Keratinocyte (primary cell): ENCODE results near the gene LHX2. TPM values are rescaled to one million over a fixed set of nuclear protein-coding genes. Genes with fewer than 3 reads are reported as not detected.
A peak's percentile ranks its signal among the peaks of the same experiment; 100 is the strongest.

Experiments
- DNase-seq: peaks from one replicate; pipeline ENCODE4 v3.0.0-alpha.2; 2011; ENCODE audit warnings: low read depth, missing footprints, low spot score
- FAIRE-seq: peaks from 2 replicates; lab custom pipeline; 2011; peaks lifted over from hg19 to GRCh38; lab: Jason Lieb, UNC
- H2AFZ ChIP-seq: 2 replicates; pipeline ENCODE4 v1.6.0; 2012; ENCODE audit warnings: low read length, control low read depth, inconsistent platforms; ENCODE audit not compliant: control insufficient read depth
- H3K27ac ChIP-seq: 2 replicates; pipeline ENCODE4 v1.5.1; 2011; ENCODE audit warnings: low read length; ENCODE audit not compliant: control insufficient read depth, insufficient read depth
- H3K27me3 ChIP-seq: 3 replicates; pipeline ENCODE4 v1.6.0; 2011; ENCODE audit warnings: low read length; ENCODE audit not compliant: control insufficient read depth, insufficient read depth; ENCODE audit errors: extremely low read depth
- H3K36me3 ChIP-seq, 2 experiments: 2 replicates in 1 of 2; 3 replicates in 1 of 2; pipeline ENCODE4 v1.5.1; 2011; ENCODE audit warnings: low read length in 2 of 2, mild to moderate bottlenecking in 1 of 2; ENCODE audit not compliant: control insufficient read depth in 2 of 2, insufficient read depth in 2 of 2; ENCODE audit errors: extremely low read depth in 1 of 2
- H3K4me1 ChIP-seq: 3 replicates; pipeline ENCODE4 v1.5.1; 2011; ENCODE audit warnings: low read length; ENCODE audit not compliant: control insufficient read depth, insufficient read depth; ENCODE audit errors: extremely low read depth
- H3K4me2 ChIP-seq: 3 replicates; pipeline ENCODE4 v1.6.0; 2011; ENCODE audit warnings: low read depth, low read length; ENCODE audit not compliant: control insufficient read depth, insufficient read depth; ENCODE audit errors: extremely low read depth
- H3K4me3 ChIP-seq, 3 experiments: fragments of 200-600 bp in 1 of 3; sonication (generic) in 1 of 3; 2 replicates in 2 of 3; 3 replicates in 1 of 3; pipeline ENCODE4 v1.5.1; 2011 to 2016; ENCODE audit warnings: low read length in 3 of 3, mild to moderate bottlenecking in 3 of 3, control low read depth in 2 of 3, inconsistent platforms in 1 of 3, low read depth in 1 of 3, mixed read lengths in 1 of 3, mixed run types in 1 of 3, moderate library complexity in 1 of 3; ENCODE audit not compliant: control insufficient read depth in 2 of 3, insufficient read depth in 2 of 3; ENCODE audit errors: extremely low read depth in 1 of 3
- H3K79me2 ChIP-seq: 2 replicates; pipeline ENCODE4 v1.6.0; 2012; ENCODE audit warnings: low read length; ENCODE audit not compliant: control insufficient read depth, insufficient read depth
- H3K9ac ChIP-seq: 3 replicates; pipeline ENCODE4 v1.6.0; 2011; ENCODE audit warnings: low read length; ENCODE audit not compliant: control insufficient read depth, insufficient read depth; ENCODE audit errors: extremely low read depth
- H3K9me1 ChIP-seq: 3 replicates; pipeline ENCODE4 v1.6.0; 2011; ENCODE audit warnings: low read length; ENCODE audit not compliant: control insufficient read depth, insufficient read depth; ENCODE audit errors: extremely low read depth
- H3K9me3 ChIP-seq: 2 replicates; pipeline ENCODE4 v1.5.1; 2012; ENCODE audit warnings: low read depth, low read length; ENCODE audit not compliant: control insufficient read depth
- H4K20me1 ChIP-seq: 3 replicates; pipeline ENCODE4 v1.6.0; 2011; ENCODE audit warnings: low read length; ENCODE audit not compliant: control insufficient read depth, insufficient read depth; ENCODE audit errors: extremely low read depth
- CTCF ChIP-seq, 3 experiments: IDR thresholded peaks in 1 of 3; conservative IDR thresholded peaks in 1 of 3; optimal IDR thresholded peaks in 1 of 3; 2 replicates in 2 of 3; 3 replicates in 1 of 3; pipeline versions ENCODE3 to v1.5.1; 2011; ENCODE audit warnings: low read length in 3 of 3, mild to moderate bottlenecking in 3 of 3, moderate library complexity in 2 of 3, control low read depth in 1 of 3, inconsistent platforms in 1 of 3; ENCODE audit not compliant: insufficient read depth in 2 of 3; ENCODE audit errors: extremely low read depth in 1 of 3
- EZH2 ChIP-seq: IDR thresholded peaks from one replicate; pipeline ENCODE4 v1.6.1; 2012; ENCODE audit warnings: inconsistent platforms, mild to moderate bottlenecking, low read length, moderate library complexity
- dilution Hi-C: fragments of 300-500 bp; cut with MboI; formaldehyde crosslinking; loops from one replicate; pipeline ENCODE4 v1.7.0; 2020; ENCODE audit warnings: low sequenced_read_pairs; ENCODE audit not compliant: extremely low pct_ligation_motif_present
- polyA plus RNA-seq, 5 experiments: library from polyadenylated mRNA; depleted of rRNA in 3 of 5; stranded (reverse) in 3 of 5; stranded (forward) in 1 of 5; unstranded in 1 of 5; fragments of >200 nt; gene quantifications; 1 replicate in 1 of 5; 2 replicates in 3 of 5; 3 replicates in 1 of 5; pipeline versions ENCODE4 v1.2.1 to v1.2.3, GENCODE V29; 2011 to 2012; ENCODE audit warnings: missing spikeins in 2 of 5, low read depth in 1 of 5, low replicate concordance in 1 of 5

LHX2 gene
- polyA plus RNA-seq, 1 donor (not counting 4 experiments of a cell fraction or from before 2014, with no cell fraction given): 0.07 TPM

GRCh38 chr9:123996731-123997421 is 14.7 kb upstream of the LHX2 start:
- FAIRE-seq (no peak), DNase-seq (no peak)
- no peak for TF ChIP-seq EZH2
- Histone ChIP-seq H4K20me1 (peaks cover 7% of the 10 kb centered on the region), H3K79me2 (no peaks in the 10 kb centered on the region), H3K27ac (no peak overlapping the region), H3K4me2 (peak overlapping the region; percentile 16), H3K9me3 (no peaks in the 10 kb centered on the region), H3K27me3 (peaks cover 65% of the 10 kb centered on the region), H3K9ac (no peak overlapping the region), H2AFZ (no peak overlapping the region), H3K4me3 (no peak overlapping the region), H3K4me1 (peaks cover 18% of the 10 kb centered on the region), H3K36me3 (no peaks in the 10 kb centered on the region), H3K9me1 (no peaks in the 10 kb centered on the region)
- dilution Hi-C loops: no loop called here

GRCh38 chr9:123997665-123998277 is 13.8 kb upstream of the LHX2 start:
- no peak overlapping the region for H2AFZ ChIP-seq
- H3K9me3 ChIP-seq: no peaks in the 10 kb centered on the region
- dilution Hi-C loops: no loop called here
- TF ChIP-seq EZH2 (no peak), CTCF (optimal IDR thresholded peaks at IDR 0.05 in 1 of 3, IDR thresholded peaks at IDR 0.05 in 1 of 3, conservative IDR thresholded peaks at IDR 0.05 in 1 of 3; ENCODE audit: extremely low read depth in 1 of 3, insufficient read depth in 2 of 3, low read length in 3 of 3) (no peak)
- peaks cover 74% of the 10 kb centered on the region for H3K27me3 ChIP-seq
- peak overlapping the region; percentile 5 for H3K9ac ChIP-seq
- FAIRE-seq (no peak), DNase-seq (peak; percentile 5)
- H3K9me1 ChIP-seq: no peaks in the 10 kb centered on the region
- peaks cover 18% of the 10 kb centered on the region for H3K4me1 ChIP-seq
- no peak overlapping the region for H3K27ac ChIP-seq
- peaks cover 7% of the 10 kb centered on the region for H4K20me1 ChIP-seq
- H3K79me2 ChIP-seq: no peaks in the 10 kb centered on the region
- no peaks in the 10 kb centered on the region for H3K36me3 ChIP-seq
- peak overlapping the region; percentile 22 for H3K4me2 ChIP-seq
- H3K4me3 ChIP-seq: no peak overlapping the region
